GM12892 (cell line): ENCODE measurements around the gene CMIP.

ENCODE experiments used
- POLR2A ChIP-seq: IDR thresholded peaks from 2 replicates; pipeline ENCODE4 v1.6.1; 2011; ENCODE audit warnings: low read depth, low read length, control low read depth
- POLR2AphosphoS5 ChIP-seq: IDR thresholded peaks from 2 replicates; pipeline ENCODE4 v1.6.1; 2011; ENCODE audit warnings: low read depth, low read length, control low read depth

GRCh38 chr16:81592353-81592866 lies 147.8 kb downstream of the CMIP start:
- TF ChIP-seq POLR2A (no peak), POLR2AphosphoS5 (no peak)
